Astrocyte (in vitro differentiated cells and primary cell): ENCODE data around the gene CDH13. TPM values are rescaled to one million over a fixed set of nuclear protein-coding genes. Genes with fewer than 3 reads are reported as not detected.

ENCODE experiments used
- DNase-seq: peaks from one replicate; pipeline ENCODE4 v3.0.0-alpha.2; 2010; ENCODE audit warnings: low read depth
- FAIRE-seq: peaks from 2 replicates; lab custom pipeline; 2011; peaks lifted over from hg19 to GRCh38; lab: Jason Lieb, UNC
- H2AFZ ChIP-seq: 2 replicates; pipeline ENCODE4 v1.6.0; 2012; ENCODE audit warnings: low read depth, low read length, inconsistent platforms
- H3K27ac ChIP-seq: 2 replicates; pipeline ENCODE4 v1.5.1; 2011; ENCODE audit warnings: low read depth, low read length, inconsistent platforms
- H3K27me3 ChIP-seq: 2 replicates; pipeline ENCODE4 v1.6.0; 2011; ENCODE audit warnings: low read length, inconsistent platforms; ENCODE audit not compliant: insufficient read depth
- H3K36me3 ChIP-seq: 2 replicates; pipeline ENCODE4 v1.5.1; 2011; ENCODE audit warnings: low read length, inconsistent platforms; ENCODE audit not compliant: insufficient read depth
- H3K4me1 ChIP-seq: 2 replicates; pipeline ENCODE4 v1.5.1; 2011; ENCODE audit warnings: low read length, inconsistent platforms; ENCODE audit not compliant: insufficient read depth
- H3K4me2 ChIP-seq: 2 replicates; pipeline ENCODE4 v1.6.0; 2012; ENCODE audit warnings: low read length, inconsistent platforms
- H3K4me3 ChIP-seq: 2 replicates; pipeline ENCODE4 v1.5.1; 2011; ENCODE audit warnings: low read depth, mild to moderate bottlenecking, low read length, inconsistent platforms; ENCODE audit not compliant: insufficient read depth
- H3K79me2 ChIP-seq: 2 replicates; pipeline ENCODE4 v1.6.0; 2012; ENCODE audit warnings: mild to moderate bottlenecking, low read length, inconsistent platforms; ENCODE audit not compliant: insufficient read depth
- H3K9ac ChIP-seq: 2 replicates; pipeline ENCODE4 v1.6.0; 2012; ENCODE audit warnings: mild to moderate bottlenecking, low read length, inconsistent platforms
- H3K9me3 ChIP-seq: 2 replicates; pipeline ENCODE4 v1.5.1; 2012; ENCODE audit warnings: low read depth, mild to moderate bottlenecking, low read length, inconsistent platforms; ENCODE audit not compliant: insufficient read depth
- H4K20me1 ChIP-seq: 2 replicates; pipeline ENCODE4 v1.6.0; 2012; ENCODE audit warnings: low read length, inconsistent platforms; ENCODE audit not compliant: insufficient read depth
- H3K27ac Mint-ChIP-seq: one replicate; pipeline ENCODE4 v1.8.0; 2021; ENCODE audit warnings: mild to moderate bottlenecking, mixed read lengths; ENCODE audit not compliant: unreplicated experiment
- H3K27me3 Mint-ChIP-seq: one replicate; pipeline ENCODE4 v1.8.0; 2021; ENCODE audit warnings: low read depth, mixed read lengths; ENCODE audit not compliant: unreplicated experiment
- H3K36me3 Mint-ChIP-seq: one replicate; pipeline ENCODE4 v1.8.0; 2021; ENCODE audit warnings: low read depth, mixed read lengths; ENCODE audit not compliant: unreplicated experiment
- H3K4me1 Mint-ChIP-seq: one replicate; pipeline ENCODE4 v1.8.0; 2021; ENCODE audit warnings: low read depth, mixed read lengths; ENCODE audit not compliant: unreplicated experiment
- H3K4me3 Mint-ChIP-seq: one replicate; pipeline ENCODE4 v1.8.0; 2021; ENCODE audit warnings: mild to moderate bottlenecking, moderate library complexity, mixed read lengths; ENCODE audit not compliant: unreplicated experiment
- H3K9me3 Mint-ChIP-seq: one replicate; pipeline ENCODE4 v1.8.0; 2021; ENCODE audit warnings: mild to moderate bottlenecking, mixed read lengths; ENCODE audit not compliant: unreplicated experiment
- EZH2 ChIP-seq: IDR thresholded peaks from 2 replicates; pipeline ENCODE4 v1.6.1; 2012; ENCODE audit warnings: mild to moderate bottlenecking, low read length, inconsistent platforms; ENCODE audit not compliant: insufficient read depth
- total RNA-seq: library from RNA; stranded (reverse); gene quantifications from 2 replicates; pipeline ENCODE4 v1.2.1, GENCODE V29; 2021
- TF ChIP-seq, protein P1 (sequence below): IDR thresholded peaks from 2 replicates; pipeline ENCODE4 v1.5.1; 2011; ENCODE audit warnings: low read depth, mild to moderate bottlenecking, inconsistent platforms, low read length, moderate library complexity; ENCODE audit not compliant: insufficient read depth

Gene CDH13
- total RNA-seq, 1 donor from 2014 or later = 41.7 TPM

DNA sequence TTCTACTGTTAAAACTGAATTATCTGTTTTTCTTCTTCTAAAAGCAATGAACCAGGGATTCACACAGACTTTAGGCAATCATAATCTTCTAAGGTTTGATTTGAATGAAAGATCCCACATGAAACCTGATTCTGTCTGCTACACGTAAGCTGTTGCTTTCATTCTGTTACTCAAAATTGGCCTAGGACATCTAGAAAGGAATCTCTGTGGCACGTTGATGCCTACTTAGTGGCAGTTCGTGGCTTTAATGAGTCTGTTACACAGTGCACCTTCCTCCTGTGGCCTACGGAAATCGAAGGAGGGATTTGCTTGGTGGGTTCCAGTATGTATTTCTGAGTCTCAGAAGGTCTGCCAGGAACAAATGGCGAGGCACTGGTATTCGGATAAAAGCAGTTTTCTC, 691.6 kb downstream of the CDH13 start:
- no peak overlapping the region for H3K27ac ChIP-seq
- H3K9ac ChIP-seq = no peak overlapping the region
- no peak overlapping the region for H2AFZ ChIP-seq
- DNase-seq = no peak
- H3K9me3 ChIP-seq = no peaks in the 10 kb centered on the region
- Mint-ChIP-seq H3K9me3 (no peaks in the 10 kb centered on the region), H3K27me3 (no peaks in the 10 kb centered on the region), H3K27ac (no peak overlapping the region), H3K4me3 (no peak overlapping the region), H3K36me3 (no peaks in the 10 kb centered on the region), H3K4me1 (no peaks in the 10 kb centered on the region)
- no peak overlapping the region for H3K4me2 ChIP-seq
- no peaks in the 10 kb centered on the region for H3K27me3 ChIP-seq
- no peaks in the 10 kb centered on the region for H3K36me3 ChIP-seq
- no peaks in the 10 kb centered on the region for H3K4me1 ChIP-seq
- H3K4me3 ChIP-seq = no peak overlapping the region
- TF ChIP-seq, protein P1, sequence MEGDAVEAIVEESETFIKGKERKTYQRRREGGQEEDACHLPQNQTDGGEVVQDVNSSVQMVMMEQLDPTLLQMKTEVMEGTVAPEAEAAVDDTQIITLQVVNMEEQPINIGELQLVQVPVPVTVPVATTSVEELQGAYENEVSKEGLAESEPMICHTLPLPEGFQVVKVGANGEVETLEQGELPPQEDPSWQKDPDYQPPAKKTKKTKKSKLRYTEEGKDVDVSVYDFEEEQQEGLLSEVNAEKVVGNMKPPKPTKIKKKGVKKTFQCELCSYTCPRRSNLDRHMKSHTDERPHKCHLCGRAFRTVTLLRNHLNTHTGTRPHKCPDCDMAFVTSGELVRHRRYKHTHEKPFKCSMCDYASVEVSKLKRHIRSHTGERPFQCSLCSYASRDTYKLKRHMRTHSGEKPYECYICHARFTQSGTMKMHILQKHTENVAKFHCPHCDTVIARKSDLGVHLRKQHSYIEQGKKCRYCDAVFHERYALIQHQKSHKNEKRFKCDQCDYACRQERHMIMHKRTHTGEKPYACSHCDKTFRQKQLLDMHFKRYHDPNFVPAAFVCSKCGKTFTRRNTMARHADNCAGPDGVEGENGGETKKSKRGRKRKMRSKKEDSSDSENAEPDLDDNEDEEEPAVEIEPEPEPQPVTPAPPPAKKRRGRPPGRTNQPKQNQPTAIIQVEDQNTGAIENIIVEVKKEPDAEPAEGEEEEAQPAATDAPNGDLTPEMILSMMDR = no peak
- TF ChIP-seq EZH2 = no peak
- H4K20me1 ChIP-seq = no peaks in the 10 kb centered on the region
- H3K79me2 ChIP-seq = no peaks in the 10 kb centered on the region
- FAIRE-seq = no peak

DNA sequence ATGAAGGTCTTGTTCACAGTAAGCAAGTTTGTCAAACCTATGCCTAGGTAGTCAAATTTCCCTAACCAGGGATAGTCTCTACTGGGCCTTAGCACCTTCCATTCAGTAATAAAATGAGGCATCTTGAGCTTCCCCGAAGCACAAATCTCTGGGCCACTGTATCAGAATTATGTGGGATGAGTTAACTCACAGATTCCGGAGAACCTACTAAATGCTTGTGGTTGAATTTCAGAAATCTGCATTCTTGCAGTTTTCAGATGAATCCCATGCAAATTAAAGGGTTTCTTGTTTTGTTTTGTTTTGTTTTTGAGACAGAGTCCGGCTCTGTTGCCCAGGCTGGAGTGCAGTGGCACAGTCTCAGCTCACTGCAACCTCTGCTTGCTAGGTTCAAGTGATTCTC, 702.2 kb downstream of the CDH13 start:
- Mint-ChIP-seq H3K4me1 (no peaks in the 10 kb centered on the region), H3K9me3 (no peaks in the 10 kb centered on the region), H3K27me3 (no peaks in the 10 kb centered on the region), H3K36me3 (no peaks in the 10 kb centered on the region), H3K4me3 (no peak overlapping the region), H3K27ac (no peak overlapping the region)
- Histone ChIP-seq H4K20me1 (no peaks in the 10 kb centered on the region), H3K27ac (no peak overlapping the region), H3K36me3 (no peaks in the 10 kb centered on the region), H2AFZ (no peak overlapping the region), H3K79me2 (no peaks in the 10 kb centered on the region), H3K4me3 (no peak overlapping the region), H3K27me3 (no peaks in the 10 kb centered on the region), H3K9ac (no peak overlapping the region), H3K9me3 (no peaks in the 10 kb centered on the region), H3K4me1 (no peaks in the 10 kb centered on the region), H3K4me2 (no peak overlapping the region)
- TF ChIP-seq, protein P1 = no peak
- no peak for TF ChIP-seq EZH2
- DNase-seq (peak; percentile 34), FAIRE-seq (no peak)

- Histone ChIP-seq H3K27me3 (no peaks in the 10 kb centered on the region), H2AFZ (no peak overlapping the region), H3K79me2 (no peaks in the 10 kb centered on the region), H3K9me3 (no peaks in the 10 kb centered on the region), H4K20me1 (no peaks in the 10 kb centered on the region), H3K9ac (no peak overlapping the region), H3K4me1 (no peaks in the 10 kb centered on the region), H3K4me2 (no peak overlapping the region), H3K4me3 (no peak overlapping the region), H3K27ac (no peak overlapping the region), H3K36me3 (no peaks in the 10 kb centered on the region)
- H3K4me3 Mint-ChIP-seq = no peak overlapping the region
- no peaks in the 10 kb centered on the region for H3K9me3 Mint-ChIP-seq
- DNase-seq = no peak
- TF ChIP-seq, protein P1 = no peak
- TF ChIP-seq EZH2 = no peak
- H3K27me3 Mint-ChIP-seq = no peaks in the 10 kb centered on the region
- FAIRE-seq = no peak
- H3K27ac Mint-ChIP-seq = no peak overlapping the region
- H3K36me3 Mint-ChIP-seq = no peaks in the 10 kb centered on the region
- H3K4me1 Mint-ChIP-seq = no peaks in the 10 kb centered on the region
Measured at GRCh38 chr16:83329441-83329840, 702.7 kb downstream of the CDH13 start.
